Cardiac muscle cell (in vitro differentiated cells and primary cell): Measurements from ENCODE around the gene WDR48. TPM values are rescaled to one million over a fixed set of nuclear protein-coding genes. Genes with fewer than 3 reads are reported as not detected.

ENCODE experiments used
- DNase-seq, 2 donors: peaks; one replicate each; pipeline versions ENCODE4 v3.0.0 to v3.0.0-alpha.2; 2010 to 2017; ENCODE audit warnings: low read depth in 1 of 2, low spot score in 1 of 2
- H3K27ac ChIP-seq: fragments of 200-600 bp; sonication (generic); 2 replicates; pipeline ENCODE4 v1.5.1; 2016
- H3K27me3 ChIP-seq: fragments of 200-600 bp; sonication (generic); 2 replicates; pipeline ENCODE4 v1.6.0; 2016; ENCODE audit warnings: control low read depth
- H3K36me3 ChIP-seq: fragments of 200-600 bp; sonication (generic); 2 replicates; pipeline ENCODE4 v1.5.1; 2016; ENCODE audit warnings: control low read depth
- H3K4me1 ChIP-seq: fragments of 200-600 bp; sonication (generic); 2 replicates; pipeline ENCODE4 v1.8.1; 2017; ENCODE audit warnings: low read depth, mild to moderate bottlenecking, mixed run types
- H3K4me3 ChIP-seq: fragments of 200-600 bp; sonication (generic); 2 replicates; pipeline ENCODE4 v1.5.1; 2016; ENCODE audit warnings: mild to moderate bottlenecking
- H3K9me3 ChIP-seq: fragments of 200-600 bp; sonication (generic); 2 replicates; pipeline ENCODE4 v1.5.1; 2017; ENCODE audit warnings: low read depth, mild to moderate bottlenecking, control low read depth
- polyA plus RNA-seq: library from polyadenylated mRNA; unstranded; fragments of >200 nt; fragmentation: Nextera tagmentation; extraction: Ambion mirVana; gene quantifications from 2 replicates; pipeline ENCODE4 v1.2.1, GENCODE V29; 2016
- total RNA-seq: library from RNA; depleted of rRNA; stranded (reverse); fragments of >200 nt; gene quantifications from 2 replicates; pipeline ENCODE4 v1.2.3, GENCODE V29; 2016
- TF ChIP-seq, protein P1 (sequence below): IDR thresholded peaks from 2 replicates; pipeline ENCODE4 v1.5.1; 2012; ENCODE audit warnings: low read depth, mild to moderate bottlenecking, low read length

Gene WDR48
- total and polyA plus RNA-seq, 2 experiments from 2014 or later: 31.5 to 43.2 TPM

DNA sequence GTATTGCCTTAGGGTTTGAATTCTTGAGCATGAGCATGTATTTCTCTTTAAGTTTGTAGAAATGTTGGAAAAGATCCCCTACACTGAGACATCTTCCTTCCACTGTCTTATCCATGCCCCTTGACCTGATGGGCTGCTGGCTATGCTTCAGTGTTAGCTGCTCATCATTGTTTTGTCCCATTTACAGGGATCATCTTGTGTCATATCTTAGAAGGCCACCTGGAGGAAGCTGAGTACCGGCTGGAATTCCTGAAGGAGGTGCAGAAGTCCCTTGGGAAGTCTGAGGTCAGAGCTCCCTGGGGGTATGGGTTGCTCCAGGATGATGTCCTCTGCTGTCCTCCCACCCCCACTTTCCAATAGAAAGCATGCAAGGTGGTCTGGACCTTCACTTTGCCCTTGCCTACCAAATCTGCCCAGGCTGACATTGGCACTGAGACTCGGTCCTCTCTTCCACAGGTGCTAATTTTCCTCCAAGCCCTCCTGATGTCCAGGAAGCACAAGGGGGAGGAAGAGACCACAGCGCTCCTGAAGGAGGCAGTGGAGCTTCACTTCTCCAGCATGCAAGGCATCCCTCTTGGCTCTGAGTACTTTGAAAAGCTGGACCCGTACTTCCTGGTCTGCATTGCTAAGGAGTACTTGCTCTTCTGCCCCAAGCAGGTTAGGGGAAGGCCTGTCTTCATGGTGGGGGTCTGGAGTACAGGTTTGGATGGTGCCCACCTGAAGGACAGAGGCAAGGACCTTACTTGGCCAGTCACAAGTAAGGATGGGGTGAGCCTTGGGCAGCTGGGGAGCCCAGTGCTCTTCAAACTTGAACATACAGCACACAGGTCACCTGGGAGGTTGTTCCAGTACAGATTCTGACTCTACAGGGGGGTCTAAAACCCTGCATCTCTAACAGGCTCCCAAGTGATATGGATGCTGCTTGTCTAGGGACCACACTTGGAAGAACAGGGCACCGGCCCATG is 73.3 kb downstream of the WDR48 start:
- no peaks in the 10 kb centered on the region for H3K27me3 ChIP-seq
- H3K4me3 ChIP-seq: no peak overlapping the region
- no peaks in the 10 kb centered on the region for H3K9me3 ChIP-seq
- peak in 1 of 2 donors; percentile 63 for DNase-seq
- H3K27ac ChIP-seq: no peak overlapping the region
- TF ChIP-seq, protein P1, sequence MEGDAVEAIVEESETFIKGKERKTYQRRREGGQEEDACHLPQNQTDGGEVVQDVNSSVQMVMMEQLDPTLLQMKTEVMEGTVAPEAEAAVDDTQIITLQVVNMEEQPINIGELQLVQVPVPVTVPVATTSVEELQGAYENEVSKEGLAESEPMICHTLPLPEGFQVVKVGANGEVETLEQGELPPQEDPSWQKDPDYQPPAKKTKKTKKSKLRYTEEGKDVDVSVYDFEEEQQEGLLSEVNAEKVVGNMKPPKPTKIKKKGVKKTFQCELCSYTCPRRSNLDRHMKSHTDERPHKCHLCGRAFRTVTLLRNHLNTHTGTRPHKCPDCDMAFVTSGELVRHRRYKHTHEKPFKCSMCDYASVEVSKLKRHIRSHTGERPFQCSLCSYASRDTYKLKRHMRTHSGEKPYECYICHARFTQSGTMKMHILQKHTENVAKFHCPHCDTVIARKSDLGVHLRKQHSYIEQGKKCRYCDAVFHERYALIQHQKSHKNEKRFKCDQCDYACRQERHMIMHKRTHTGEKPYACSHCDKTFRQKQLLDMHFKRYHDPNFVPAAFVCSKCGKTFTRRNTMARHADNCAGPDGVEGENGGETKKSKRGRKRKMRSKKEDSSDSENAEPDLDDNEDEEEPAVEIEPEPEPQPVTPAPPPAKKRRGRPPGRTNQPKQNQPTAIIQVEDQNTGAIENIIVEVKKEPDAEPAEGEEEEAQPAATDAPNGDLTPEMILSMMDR: peak; percentile 63
- no peaks in the 10 kb centered on the region for H3K36me3 ChIP-seq
- H3K4me1 ChIP-seq: peaks cover 2% of the 10 kb centered on the region

DNA sequence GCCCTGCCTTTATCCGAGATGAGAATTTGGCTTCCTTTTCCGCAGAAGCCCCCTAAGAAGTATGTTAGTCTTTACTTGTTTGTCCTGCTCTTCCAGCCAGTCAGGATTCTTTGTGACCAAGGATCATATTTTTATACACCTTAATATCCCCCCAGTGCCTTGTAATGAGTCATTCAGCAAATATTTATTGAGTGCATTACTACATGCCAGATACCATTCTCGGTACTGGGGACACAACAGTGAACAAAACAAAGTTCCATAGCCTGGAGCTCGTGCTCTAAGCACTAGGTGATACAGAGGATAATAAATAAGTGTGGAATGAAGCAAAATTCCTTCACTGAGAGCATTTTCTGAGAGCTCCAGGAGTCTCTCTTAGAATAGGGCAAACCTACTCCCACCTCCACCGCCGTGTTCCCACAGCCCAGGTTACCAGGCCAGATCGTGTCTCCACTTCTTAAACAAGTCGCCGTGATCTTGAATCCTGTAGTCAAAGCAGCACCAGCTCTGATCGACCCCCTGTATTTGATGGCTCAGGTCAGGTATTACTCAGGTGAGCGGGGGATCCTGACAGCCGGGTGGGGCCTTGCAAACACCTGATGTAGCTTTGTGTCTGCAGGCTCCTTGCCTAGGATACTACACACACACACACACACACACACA is 74.2 kb downstream of the WDR48 start:
- peak in 1 of 2 donors; percentile 30 for DNase-seq
- TF ChIP-seq, protein P1: no peak
- no peak overlapping the region for H3K4me3 ChIP-seq
- peaks cover 2% of the 10 kb centered on the region for H3K4me1 ChIP-seq
- no peak overlapping the region for H3K27ac ChIP-seq
- H3K9me3 ChIP-seq: no peaks in the 10 kb centered on the region
- no peaks in the 10 kb centered on the region for H3K27me3 ChIP-seq
- H3K36me3 ChIP-seq: no peaks in the 10 kb centered on the region

DNA sequence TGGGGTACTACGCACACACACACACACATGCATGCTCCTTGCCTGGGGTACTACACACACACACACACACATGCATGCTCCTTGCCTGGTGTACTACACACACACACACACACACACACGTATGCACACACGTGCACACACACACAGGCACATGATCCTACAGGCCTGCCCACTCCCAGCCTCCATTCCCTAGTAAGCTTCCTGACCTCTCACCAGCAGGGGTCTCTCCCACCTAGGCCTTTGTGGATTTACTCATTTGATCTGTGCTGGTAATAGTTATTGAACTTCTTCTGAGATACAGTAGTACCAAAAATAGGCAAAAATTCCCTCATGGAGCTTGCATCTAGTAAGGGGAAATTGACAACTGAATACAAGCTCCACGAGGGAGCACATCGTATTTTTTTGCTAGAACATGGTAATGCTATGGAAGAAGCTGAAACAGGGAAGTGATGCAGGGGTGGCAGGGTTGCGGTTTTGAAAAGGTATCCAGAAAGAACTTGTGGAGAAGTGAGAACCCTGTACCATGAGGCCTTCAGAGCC is 74.8 kb downstream of the WDR48 start:
- H3K9me3 ChIP-seq: no peaks in the 10 kb centered on the region
- H3K4me1 ChIP-seq: peaks cover 2% of the 10 kb centered on the region
- H3K27me3 ChIP-seq: no peaks in the 10 kb centered on the region
- H3K27ac ChIP-seq: no peak overlapping the region
- H3K36me3 ChIP-seq: no peaks in the 10 kb centered on the region
- peak; percentile 62 to 78 for DNase-seq
- TF ChIP-seq, protein P1: peak; percentile 77
- H3K4me3 ChIP-seq: no peak overlapping the region

DNA sequence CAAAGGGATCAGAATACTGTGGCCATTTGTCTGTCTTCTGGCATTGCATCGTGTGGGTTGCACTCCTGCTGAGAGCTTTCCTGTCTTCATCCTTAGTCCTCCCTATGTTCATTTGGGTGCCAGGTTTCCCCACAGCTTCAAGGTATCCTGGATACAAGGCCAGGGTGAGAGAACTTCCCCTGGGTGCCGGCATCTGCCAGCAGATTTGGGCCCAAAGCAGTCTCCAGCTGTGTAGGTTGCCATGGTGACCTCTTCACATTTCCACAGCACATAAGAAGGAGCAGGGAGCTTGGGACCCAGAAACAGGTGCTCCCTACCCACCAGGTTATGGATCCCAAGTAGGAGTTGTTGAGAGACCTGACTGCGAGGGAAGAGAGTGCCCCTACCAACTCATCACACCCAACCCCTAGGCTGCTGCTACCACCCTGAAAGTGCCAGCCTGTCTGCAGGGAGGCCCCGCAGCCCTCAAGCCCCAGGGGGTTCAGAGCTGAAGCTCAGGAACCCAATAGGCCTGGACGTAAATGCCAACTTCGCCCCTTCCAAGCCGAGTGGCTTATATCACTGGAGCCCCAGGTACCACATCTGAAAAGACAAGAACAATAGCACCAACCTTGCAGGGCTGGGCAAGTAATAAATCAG is 75.6 kb downstream of the WDR48 start:
- H3K27ac ChIP-seq: no peak overlapping the region
- H3K27me3 ChIP-seq: no peaks in the 10 kb centered on the region
- H3K4me3 ChIP-seq: no peak overlapping the region
- peaks cover 2% of the 10 kb centered on the region for H3K4me1 ChIP-seq
- TF ChIP-seq, protein P1: no peak
- no peaks in the 10 kb centered on the region for H3K9me3 ChIP-seq
- H3K36me3 ChIP-seq: no peaks in the 10 kb centered on the region
- no peak for DNase-seq

DNA sequence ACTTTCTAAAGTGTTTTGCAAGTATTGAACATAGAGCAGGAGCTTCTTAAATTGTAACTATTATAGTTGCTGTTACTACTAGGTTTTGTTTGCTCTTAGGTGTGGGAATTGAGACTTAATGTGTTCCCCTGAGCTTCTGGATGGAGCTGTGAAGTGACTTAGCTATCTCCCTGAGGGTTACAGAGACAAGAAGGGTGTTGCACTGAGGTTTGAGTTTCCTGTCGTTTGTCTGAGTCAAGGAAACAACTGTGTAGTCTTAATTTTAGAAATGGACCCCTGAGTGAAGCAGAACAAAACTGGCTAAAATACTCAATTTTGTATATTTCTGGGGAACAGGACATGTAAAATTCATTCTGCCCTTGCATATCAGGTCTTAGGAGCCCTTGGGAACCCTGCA is 76.1 kb downstream of the WDR48 start:
- TF ChIP-seq, protein P1: no peak
- no peaks in the 10 kb centered on the region for H3K9me3 ChIP-seq
- H3K27me3 ChIP-seq: no peaks in the 10 kb centered on the region
- DNase-seq: no peak
- H3K36me3 ChIP-seq: no peaks in the 10 kb centered on the region
- H3K4me3 ChIP-seq: no peak overlapping the region
- no peak overlapping the region for H3K27ac ChIP-seq
- peaks cover 2% of the 10 kb centered on the region for H3K4me1 ChIP-seq
